HepG2 (cell line): ENCODE results near the gene OR51G2. TPM values are rescaled to one million over a fixed set of nuclear protein-coding genes. Genes with fewer than 3 reads are reported as not detected.

ENCODE experiments used
- GZF1 ChIP-seq: sonication (generic); formaldehyde crosslinking; IDR thresholded peaks from 2 replicates; pipeline ENCODE4 v1.5.1; 2020; ENCODE audit warnings: mild to moderate bottlenecking, missing genetic modification reagents
- LBX2 ChIP-seq: sonication (generic); formaldehyde crosslinking; IDR thresholded peaks from 2 replicates; pipeline ENCODE4 v1.5.0; 2020; ENCODE audit warnings: missing genetic modification reagents, mild to moderate bottlenecking, borderline replicate concordance
- ZNF644 ChIP-seq: IDR thresholded peaks from 2 replicates; pipeline ENCODE4 v1.6.1; 2016; ENCODE audit warnings: low read depth
- polyA plus RNA-seq, 8 experiments: library from polyadenylated mRNA; depleted of rRNA in 3 of 8; stranded (reverse) in 7 of 8; unstranded in 1 of 8; fragments of >200 nt; fragmentation: Illumina TruSeq in 4 of 8; extraction: Trizol in 4 of 8; gene quantifications; 2 replicates each; pipeline versions ENCODE4 v1.2.1 to v1.2.3, GENCODE V29; 2011 to 2016; ENCODE audit warnings: low read depth in 4 of 8, missing spikeins in 1 of 8, mixed read lengths in 1 of 8; ENCODE audit not compliant: insufficient read depth in 1 of 8
- total RNA-seq, 5 experiments: library from RNA; depleted of rRNA; stranded (reverse); fragments of >200 nt; fragmentation: Illumina TruSeq; extraction: Trizol; gene quantifications; 2 replicates each; pipeline ENCODE4 v1.2.3, GENCODE V29; 2016; ENCODE audit warnings: low read depth in 1 of 5
- TF ChIP-seq, protein P1 (sequence below): sonication (generic); formaldehyde crosslinking; IDR thresholded peaks from 2 replicates; pipeline ENCODE4 v1.4.0; 2020; ENCODE audit warnings: low read depth, missing genetic modification reagents
- TF ChIP-seq, protein P2 (sequence below), 2 experiments: fragments of 450-650 bp in 1 of 2; sonication (generic) in 1 of 2; formaldehyde crosslinking in 1 of 2; IDR thresholded peaks; 2 replicates each; pipeline versions ENCODE4 v1.6.1 to v1.8.0; 2016 to 2022; ENCODE audit warnings: antibody characterized with exemption in 1 of 2, mild to moderate bottlenecking in 1 of 2, missing genetic modification reagents in 1 of 2
- TF ChIP-seq, protein P3 (sequence below), 2 experiments: sonication (generic) in 1 of 2; formaldehyde crosslinking in 1 of 2; IDR thresholded peaks; 2 replicates each; pipeline versions ENCODE4 v1.4.0 to v1.6.1; 2016 to 2020; ENCODE audit warnings: borderline replicate concordance in 1 of 2, low read depth in 1 of 2, mild to moderate bottlenecking in 1 of 2, missing genetic modification reagents in 1 of 2
- TF ChIP-seq, protein P4 (sequence below): sonication (generic); formaldehyde crosslinking; IDR thresholded peaks from 2 replicates; pipeline ENCODE4 v1.5.1; 2020; ENCODE audit warnings: missing genetic modification reagents, mild to moderate bottlenecking, borderline replicate concordance

OR51G2 gene
- total and polyA plus RNA-seq, 2 of the 13 experiments (the other 11 are each of a cell fraction or from before 2014, with no cell fraction given), result not detected

- TF ChIP-seq, protein P1, sequence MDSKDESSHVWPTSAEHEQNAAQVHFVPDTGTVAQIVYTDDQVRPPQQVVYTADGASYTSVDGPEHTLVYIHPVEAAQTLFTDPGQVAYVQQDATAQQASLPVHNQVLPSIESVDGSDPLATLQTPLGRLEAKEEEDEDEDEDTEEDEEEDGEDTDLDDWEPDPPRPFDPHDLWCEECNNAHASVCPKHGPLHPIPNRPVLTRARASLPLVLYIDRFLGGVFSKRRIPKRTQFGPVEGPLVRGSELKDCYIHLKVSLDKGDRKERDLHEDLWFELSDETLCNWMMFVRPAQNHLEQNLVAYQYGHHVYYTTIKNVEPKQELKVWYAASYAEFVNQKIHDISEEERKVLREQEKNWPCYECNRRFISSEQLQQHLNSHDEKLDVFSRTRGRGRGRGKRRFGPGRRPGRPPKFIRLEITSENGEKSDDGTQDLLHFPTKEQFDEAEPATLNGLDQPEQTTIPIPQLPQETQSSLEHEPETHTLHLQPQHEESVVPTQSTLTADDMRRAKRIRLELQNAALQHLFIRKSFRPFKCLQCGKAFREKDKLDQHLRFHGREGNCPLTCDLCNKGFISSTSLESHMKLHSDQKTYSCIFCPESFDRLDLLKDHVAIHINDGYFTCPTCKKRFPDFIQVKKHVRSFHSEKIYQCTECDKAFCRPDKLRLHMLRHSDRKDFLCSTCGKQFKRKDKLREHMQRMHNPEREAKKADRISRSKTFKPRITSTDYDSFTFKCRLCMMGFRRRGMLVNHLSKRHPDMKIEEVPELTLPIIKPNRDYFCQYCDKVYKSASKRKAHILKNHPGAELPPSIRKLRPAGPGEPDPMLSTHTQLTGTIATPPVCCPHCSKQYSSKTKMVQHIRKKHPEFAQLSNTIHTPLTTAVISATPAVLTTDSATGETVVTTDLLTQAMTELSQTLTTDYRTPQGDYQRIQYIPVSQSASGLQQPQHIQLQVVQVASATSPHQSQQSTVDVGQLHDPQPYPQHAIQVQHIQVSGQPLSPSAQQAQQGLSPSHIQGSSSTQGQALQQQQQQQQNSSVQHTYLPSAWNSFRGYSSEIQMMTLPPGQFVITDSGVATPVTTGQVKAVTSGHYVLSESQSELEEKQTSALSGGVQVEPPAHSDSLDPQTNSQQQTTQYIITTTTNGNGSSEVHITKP (CRISPR knock-in tag), result no peak
- TF ChIP-seq, protein P2, sequence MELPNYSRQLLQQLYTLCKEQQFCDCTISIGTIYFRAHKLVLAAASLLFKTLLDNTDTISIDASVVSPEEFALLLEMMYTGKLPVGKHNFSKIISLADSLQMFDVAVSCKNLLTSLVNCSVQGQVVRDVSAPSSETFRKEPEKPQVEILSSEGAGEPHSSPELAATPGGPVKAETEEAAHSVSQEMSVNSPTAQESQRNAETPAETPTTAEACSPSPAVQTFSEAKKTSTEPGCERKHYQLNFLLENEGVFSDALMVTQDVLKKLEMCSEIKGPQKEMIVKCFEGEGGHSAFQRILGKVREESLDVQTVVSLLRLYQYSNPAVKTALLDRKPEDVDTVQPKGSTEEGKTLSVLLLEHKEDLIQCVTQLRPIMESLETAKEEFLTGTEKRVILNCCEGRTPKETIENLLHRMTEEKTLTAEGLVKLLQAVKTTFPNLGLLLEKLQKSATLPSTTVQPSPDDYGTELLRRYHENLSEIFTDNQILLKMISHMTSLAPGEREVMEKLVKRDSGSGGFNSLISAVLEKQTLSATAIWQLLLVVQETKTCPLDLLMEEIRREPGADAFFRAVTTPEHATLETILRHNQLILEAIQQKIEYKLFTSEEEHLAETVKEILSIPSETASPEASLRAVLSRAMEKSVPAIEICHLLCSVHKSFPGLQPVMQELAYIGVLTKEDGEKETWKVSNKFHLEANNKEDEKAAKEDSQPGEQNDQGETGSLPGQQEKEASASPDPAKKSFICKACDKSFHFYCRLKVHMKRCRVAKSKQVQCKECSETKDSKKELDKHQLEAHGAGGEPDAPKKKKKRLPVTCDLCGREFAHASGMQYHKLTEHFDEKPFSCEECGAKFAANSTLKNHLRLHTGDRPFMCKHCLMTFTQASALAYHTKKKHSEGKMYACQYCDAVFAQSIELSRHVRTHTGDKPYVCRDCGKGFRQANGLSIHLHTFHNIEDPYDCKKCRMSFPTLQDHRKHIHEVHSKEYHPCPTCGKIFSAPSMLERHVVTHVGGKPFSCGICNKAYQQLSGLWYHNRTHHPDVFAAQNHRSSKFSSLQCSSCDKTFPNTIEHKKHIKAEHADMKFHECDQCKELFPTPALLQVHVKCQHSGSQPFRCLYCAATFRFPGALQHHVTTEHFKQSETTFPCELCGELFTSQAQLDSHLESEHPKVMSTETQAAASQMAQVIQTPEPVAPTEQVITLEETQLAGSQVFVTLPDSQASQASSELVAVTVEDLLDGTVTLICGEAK (IDR thresholded peaks at IDR 0.05), result no peak
- TF ChIP-seq, protein P2 (CRISPR knock-in tag; IDR thresholded peaks at IDR 0.05), result no peak
- TF ChIP-seq, protein P3, sequence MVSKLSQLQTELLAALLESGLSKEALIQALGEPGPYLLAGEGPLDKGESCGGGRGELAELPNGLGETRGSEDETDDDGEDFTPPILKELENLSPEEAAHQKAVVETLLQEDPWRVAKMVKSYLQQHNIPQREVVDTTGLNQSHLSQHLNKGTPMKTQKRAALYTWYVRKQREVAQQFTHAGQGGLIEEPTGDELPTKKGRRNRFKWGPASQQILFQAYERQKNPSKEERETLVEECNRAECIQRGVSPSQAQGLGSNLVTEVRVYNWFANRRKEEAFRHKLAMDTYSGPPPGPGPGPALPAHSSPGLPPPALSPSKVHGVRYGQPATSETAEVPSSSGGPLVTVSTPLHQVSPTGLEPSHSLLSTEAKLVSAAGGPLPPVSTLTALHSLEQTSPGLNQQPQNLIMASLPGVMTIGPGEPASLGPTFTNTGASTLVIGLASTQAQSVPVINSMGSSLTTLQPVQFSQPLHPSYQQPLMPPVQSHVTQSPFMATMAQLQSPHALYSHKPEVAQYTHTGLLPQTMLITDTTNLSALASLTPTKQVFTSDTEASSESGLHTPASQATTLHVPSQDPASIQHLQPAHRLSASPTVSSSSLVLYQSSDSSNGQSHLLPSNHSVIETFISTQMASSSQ (IDR thresholded peaks at IDR 0.05; ENCODE audit: low read depth), result no peak
- TF ChIP-seq, protein P3 (CRISPR knock-in tag; IDR thresholded peaks at IDR 0.05; ENCODE audit: borderline replicate concordance), result no peak
- TF ChIP-seq ZNF644, result no peak
- no peak for TF ChIP-seq LBX2
- TF ChIP-seq GZF1 (CRISPR knock-in tag), result no peak
- TF ChIP-seq, protein P4, sequence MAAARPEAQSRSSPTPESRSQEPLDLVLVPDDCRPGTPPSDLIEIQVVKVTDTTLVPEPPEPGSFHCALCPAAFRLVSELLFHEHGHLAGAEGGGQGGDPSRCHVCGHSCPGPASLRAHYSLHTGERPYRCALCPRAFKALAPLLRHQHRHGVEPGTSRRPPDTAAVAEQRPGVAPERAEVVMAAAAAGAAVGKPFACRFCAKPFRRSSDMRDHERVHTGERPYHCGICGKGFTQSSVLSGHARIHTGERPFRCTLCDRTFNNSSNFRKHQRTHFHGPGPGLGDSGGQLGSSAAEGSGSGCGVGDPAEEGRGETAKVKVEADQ (CRISPR knock-in tag), result no peak
- TF ChIP-seq, all 625 proteins: peak for 0
These were observed 37.2 kb downstream of the OR51G2 start, which contains the start of gene OR51T1 (continued) for GRCh38 chr11:4881860-4882500.
